Dermis blood vessel endothelial cell (primary cell): Measurements from ENCODE around the gene GLCCI1. TPM values are rescaled to one million over a fixed set of nuclear protein-coding genes. Genes with fewer than 3 reads are reported as not detected.

Experiments used
- DNase-seq: peaks from one replicate; pipeline ENCODE4 v3.0.0; 2010
- total RNA-seq: library from RNA; depleted of rRNA; stranded (reverse); fragments of >200 nt; gene quantifications from 2 replicates; pipeline ENCODE4 v1.2.3, GENCODE V29; 2014

GLCCI1 gene
- total RNA-seq, 1 donor from 2014 or later: 0.85 TPM

DNA sequence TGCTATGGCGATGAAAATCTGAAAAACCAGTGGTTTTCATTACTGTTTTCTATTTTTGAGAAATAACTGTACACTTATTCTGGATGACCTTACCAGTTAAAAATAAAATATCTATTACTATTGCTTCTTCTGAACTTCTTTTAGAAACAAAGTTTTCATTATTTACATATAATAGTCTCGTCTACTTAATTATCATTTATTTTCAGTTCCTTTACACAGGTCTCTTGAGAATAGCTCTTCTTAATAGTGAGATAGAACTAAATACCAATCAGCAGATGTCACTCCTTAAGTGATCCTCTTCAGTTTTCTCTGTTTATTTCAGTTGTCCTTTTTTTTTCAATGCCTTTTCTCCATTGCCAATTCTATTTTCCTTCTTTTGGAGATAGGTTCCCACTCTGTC, 4.3 kb upstream of the GLCCI1 start:
- no peak for DNase-seq

GRCh38 chr7:7964691-7965090, 3.9 kb upstream of the GLCCI1 start:
- DNase-seq: no peak

DNA sequence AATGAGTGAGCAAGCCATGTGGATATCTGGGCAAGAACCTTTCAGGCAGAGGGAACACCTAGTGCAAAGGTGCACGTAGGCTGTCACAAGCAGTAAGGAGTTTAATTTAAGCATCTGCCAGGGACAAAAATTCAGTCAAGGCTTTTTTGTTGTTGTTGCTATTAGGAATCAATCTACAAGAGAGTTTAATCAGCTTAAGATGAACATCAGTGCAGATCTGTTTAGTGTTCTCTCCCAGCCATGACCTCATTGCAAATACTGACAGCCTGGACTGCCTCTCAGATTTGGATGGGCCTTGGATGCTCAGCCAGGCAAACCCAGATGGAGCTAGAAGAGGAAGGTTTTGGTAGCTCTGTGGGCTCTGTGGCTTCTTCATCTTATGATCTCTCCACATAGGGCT, 3.3 kb upstream of the GLCCI1 start:
- DNase-seq: no peak

GRCh38 chr7:7966141-7966734, 2.4 kb upstream of the GLCCI1 start:
- DNase-seq: no peak

- DNase-seq: no peak
Measured at GRCh38 chr7:7967886-7968543, 581 bp upstream of the GLCCI1 start.

- peak; percentile 50 for DNase-seq
Measured at GRCh38 chr7:7969306-7970236, 975 bp downstream of the GLCCI1 start.

DNA sequence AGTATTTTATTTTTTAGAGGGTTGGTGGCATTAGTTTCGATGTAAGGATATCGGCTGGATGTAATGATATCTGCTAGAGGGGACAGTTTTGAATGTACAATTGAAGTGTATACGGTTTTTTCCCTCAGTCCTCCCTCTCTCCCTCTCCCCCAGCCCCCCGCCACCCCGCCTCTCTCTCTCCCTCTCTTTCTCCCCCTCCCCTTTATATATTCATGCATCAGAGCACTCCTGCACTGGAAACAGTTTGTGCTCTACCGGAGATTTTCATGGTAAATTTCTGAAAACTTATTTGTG, 1.6 kb downstream of the GLCCI1 start:
- no peak for DNase-seq

GRCh38 chr7:7970531-7971307, 2.1 kb downstream of the GLCCI1 start:
- peak; percentile 7 for DNase-seq

DNA sequence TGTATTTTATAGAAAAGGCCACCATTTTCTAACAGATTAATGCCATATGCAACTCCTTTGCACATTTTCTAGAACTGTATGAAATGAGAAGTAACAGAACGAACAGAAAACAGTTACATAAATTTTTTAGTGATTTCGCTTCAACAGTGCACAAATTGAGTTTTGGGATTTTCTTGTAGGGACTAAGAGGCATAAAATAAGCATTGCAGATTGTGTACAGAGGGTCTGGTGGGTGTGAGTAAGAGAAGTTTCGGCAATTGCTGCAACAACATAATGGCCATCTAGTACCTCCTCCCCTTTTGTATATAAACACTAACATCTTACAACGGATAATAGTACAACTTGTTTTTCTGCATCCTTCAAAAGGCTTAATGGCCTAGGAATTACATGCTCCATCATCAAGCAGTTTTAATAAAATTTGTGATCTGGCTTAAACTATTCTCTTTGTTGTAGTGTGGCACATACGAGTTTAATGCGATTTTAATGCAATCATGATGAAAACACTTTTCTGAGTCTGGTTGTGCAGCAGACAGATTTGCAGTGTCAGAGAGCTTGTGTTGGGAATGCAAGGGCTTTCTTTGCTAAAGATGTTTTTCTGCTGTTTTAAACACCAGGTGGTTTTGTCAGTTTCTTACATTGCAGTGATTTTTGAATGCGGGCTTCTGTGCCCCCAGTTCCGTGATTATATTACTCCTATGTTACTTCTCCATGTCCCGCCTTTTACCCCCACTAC, 2.9 kb downstream of the GLCCI1 start:
- DNase-seq: no peak

DNA sequence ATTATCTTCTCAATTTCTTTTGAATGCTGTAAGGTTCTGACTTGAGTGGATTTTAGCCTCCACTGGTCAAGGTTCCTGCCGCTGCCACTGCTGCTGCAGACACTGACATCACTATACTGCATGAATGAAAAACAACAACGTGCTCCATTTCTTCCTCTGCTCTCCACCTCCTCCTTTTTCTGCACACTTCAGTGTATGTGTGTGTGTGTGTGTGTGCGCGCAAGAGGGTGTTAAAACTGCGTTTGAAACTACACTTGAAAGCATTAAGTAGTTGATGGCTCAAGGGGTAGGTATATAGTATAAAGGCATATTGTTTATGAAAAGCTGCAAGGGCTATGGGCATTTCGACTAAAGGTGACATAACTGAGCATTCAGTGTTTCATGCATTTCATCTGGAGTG, 3.5 kb downstream of the GLCCI1 start:
- DNase-seq: no peak

- no peak for DNase-seq
Measured at GRCh38 chr7:7972922-7973594, 4.5 kb downstream of the GLCCI1 start.

DNA sequence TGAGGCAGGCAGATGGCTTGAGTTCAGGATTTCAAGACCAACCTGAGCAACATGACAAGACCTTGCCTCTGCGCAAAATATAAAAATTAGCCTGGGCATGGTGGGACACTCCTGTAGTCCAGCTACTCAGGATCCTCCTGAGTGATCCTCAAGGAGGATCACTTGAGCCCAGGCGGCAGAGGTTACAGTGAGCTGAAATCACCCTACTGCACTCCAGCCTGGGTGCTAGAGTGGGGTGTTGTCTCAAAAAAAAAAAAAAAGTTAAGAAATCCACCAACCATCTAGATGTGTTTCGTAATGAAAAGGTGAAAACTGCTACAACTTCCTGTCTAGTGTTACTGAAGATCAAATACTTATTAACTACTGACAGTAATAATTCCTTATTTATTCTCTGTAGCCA, 8.1 kb downstream of the GLCCI1 start:
- DNase-seq: no peak

DNA sequence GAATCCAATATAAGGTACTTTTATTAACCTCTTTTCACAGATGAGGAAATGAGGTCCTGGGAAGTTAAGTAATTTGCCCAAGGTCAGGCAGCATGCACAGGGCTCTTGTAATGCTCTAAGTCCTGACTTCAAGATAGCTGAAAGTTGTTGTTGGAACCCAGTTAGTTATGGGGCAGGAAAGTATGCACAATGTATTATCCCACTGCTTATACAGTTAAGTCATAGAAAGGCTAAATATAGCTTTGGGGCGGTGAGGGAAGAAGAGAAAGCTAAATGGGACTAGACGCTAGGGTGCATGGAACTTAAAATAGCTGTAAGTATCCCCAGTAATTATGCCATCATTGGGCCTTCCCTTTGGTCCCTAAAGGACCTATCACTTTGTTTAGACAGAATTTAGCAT, 9.2 kb downstream of the GLCCI1 start:
- DNase-seq: no peak

DNA sequence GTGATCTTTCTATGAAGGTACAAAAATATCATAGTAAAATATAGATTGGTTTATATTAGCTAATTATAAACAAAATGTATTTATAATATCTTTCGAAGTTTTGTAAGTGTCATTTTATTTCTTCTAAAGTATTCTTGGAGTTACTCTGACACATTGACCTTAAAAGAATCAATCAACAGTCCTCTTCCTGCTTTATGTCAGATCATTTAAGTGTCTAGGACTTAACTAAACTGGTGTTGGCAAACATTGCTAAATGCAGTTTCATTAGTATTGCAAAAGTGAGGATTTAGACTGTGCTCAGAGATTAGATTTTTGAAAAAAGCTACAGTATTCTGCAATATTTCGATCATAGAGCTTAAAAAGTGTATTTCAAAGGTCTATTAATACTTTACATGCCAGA, 10.3 kb downstream of the GLCCI1 start:
- no peak for DNase-seq

- DNase-seq: no peak
Measured at GRCh38 chr7:7979558-7979957, 11.0 kb downstream of the GLCCI1 start.

GRCh38 chr7:7980134-7980533, 11.5 kb downstream of the GLCCI1 start:
- DNase-seq: no peak

GRCh38 chr7:7982904-7983303, 14.3 kb downstream of the GLCCI1 start:
- no peak for DNase-seq

DNA sequence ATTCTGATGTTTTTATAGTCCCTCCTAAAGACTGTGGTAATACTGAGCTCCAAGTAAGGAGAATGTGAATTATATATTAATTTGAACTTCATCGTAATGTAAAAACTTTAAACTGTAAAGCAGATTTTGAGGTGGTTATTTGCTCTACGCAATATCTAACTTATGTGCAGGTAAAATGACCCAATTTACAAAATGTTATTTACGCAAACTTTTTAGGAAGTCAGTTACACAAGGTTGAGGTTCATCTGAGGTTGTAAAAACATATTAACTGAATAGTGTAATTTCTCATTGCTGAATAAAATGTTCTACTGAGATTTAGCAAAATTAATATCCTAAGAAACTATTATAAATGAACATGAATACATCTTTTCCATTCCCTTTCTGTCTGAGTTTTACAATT, 15.8 kb downstream of the GLCCI1 start:
- no peak for DNase-seq

GRCh38 chr7:7988706-7989105, 20.1 kb downstream of the GLCCI1 start:
- DNase-seq: no peak

- DNase-seq: no peak
Measured at GRCh38 chr7:7989133-7989532, 20.5 kb downstream of the GLCCI1 start.

DNA sequence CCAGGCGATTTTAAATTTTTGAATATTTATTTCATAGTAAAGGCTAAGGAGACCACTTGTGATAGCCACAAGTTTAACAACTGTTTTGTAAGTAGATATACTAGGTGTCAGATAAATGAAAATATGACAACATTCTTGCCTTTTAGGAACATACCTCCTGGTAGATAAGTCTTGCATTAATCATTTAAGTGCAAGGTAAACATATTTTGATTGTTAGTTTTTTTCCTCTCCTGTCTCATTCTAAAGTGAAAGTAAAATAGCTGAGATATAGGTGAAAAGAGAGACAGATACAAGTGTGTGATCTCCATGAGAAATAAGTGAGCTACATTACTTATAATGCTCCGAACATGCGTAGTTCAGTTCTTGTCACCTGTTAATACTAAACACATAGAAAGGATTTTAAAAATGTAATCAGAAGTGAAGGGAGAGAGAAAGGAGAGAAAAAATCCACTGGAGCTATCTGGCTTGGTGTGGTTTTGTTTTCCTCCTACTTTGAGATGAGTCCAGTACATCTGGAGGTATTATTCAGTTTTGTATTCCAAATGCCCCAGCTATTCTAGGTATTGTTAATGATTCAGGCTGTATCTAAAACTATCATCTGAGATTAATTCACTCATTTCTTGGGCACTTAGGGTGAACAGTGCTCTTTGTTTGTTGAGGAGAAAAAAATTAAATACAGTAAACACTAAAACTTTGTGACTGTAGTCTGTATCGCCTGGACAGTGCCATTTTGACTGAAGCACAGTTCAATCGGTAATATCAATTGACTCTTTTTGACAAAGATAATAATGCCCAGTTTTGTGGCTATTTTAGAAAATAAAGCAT, 21.2 kb downstream of the GLCCI1 start:
- DNase-seq: no peak
